ENCODE results near the gene NPNT.

NPNT gene

DNA sequence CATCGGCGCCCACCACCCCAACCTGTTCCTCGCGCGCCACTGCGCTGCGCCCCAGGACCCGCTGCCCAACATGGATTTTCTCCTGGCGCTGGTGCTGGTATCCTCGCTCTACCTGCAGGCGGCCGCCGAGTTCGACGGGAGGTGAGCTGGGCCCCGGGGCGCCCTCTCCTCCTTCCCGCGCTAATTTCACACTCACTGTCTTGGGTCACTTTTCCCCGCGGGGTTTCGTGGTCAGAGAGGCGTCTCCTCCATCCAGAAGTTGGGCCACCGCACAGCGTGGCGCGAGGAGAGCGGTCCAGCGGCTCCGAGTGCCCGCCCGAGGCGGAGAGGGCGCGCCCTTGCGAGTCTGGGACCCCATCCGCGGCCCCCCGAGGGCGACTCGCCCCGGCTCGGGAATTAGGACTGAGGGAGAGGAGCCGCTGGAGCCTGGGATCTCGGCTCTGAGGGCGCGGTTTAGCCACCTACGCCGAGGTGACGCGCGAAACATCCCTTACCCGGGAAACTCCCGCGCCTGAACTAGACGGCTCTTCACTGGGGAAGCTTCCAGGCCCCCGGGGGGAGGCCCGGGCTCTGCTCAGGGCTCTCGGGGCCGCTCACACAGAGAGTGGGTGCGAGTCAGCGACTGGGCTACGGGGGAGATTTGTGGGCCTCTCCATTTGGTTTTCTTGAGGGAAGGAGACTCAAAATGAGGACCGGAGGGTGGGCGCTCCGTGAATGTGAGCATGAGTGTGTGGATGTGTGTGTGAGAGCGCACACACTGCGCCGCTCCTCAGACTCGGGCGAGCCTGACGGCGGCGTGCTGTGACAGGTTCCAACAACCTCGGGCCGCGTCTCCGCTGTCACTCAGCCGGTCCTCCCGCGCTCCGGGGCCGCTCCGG is 551 bp downstream of the NPNT start:
- Histone ChIP-seq H3K4me3 (ENCODE audit: low read depth, low read length) (peak overlapping the region; percentile 75), H3K4me1 (ENCODE audit: control insufficient read depth, insufficient read depth, low read length) (peaks cover 11% of the 10 kb centered on the region), H3K36me3 (ENCODE audit: control insufficient read depth, insufficient read depth, low read length) (no peaks in the 10 kb centered on the region), H3K27me3 (ENCODE audit: control insufficient read depth, insufficient read depth, low read length) (peaks cover 76% of the 10 kb centered on the region), H3K9me3 (ENCODE audit: control insufficient read depth, insufficient read depth, low read length) (no peaks in the 10 kb centered on the region), H3K9ac (ENCODE audit: low read depth, low read length) (peak overlapping the region; percentile 9)

GRCh38 chr4:105896461-105896942 is 1.2 kb downstream of the NPNT start:
- no peaks in the 10 kb centered on the region for H3K9me3 ChIP-seq (ENCODE audit: control insufficient read depth, insufficient read depth, low read length)
- no peak overlapping the region for H3K9ac ChIP-seq (ENCODE audit: low read depth, low read length)
- no peaks in the 10 kb centered on the region for H3K36me3 ChIP-seq (ENCODE audit: control insufficient read depth, insufficient read depth, low read length)
- H3K27me3 ChIP-seq (ENCODE audit: control insufficient read depth, insufficient read depth, low read length), result peaks cover 76% of the 10 kb centered on the region
- peak overlapping the region; percentile 75 for H3K4me3 ChIP-seq (ENCODE audit: low read depth, low read length)
- H3K4me1 ChIP-seq (ENCODE audit: control insufficient read depth, insufficient read depth, low read length), result peaks cover 11% of the 10 kb centered on the region

DNA sequence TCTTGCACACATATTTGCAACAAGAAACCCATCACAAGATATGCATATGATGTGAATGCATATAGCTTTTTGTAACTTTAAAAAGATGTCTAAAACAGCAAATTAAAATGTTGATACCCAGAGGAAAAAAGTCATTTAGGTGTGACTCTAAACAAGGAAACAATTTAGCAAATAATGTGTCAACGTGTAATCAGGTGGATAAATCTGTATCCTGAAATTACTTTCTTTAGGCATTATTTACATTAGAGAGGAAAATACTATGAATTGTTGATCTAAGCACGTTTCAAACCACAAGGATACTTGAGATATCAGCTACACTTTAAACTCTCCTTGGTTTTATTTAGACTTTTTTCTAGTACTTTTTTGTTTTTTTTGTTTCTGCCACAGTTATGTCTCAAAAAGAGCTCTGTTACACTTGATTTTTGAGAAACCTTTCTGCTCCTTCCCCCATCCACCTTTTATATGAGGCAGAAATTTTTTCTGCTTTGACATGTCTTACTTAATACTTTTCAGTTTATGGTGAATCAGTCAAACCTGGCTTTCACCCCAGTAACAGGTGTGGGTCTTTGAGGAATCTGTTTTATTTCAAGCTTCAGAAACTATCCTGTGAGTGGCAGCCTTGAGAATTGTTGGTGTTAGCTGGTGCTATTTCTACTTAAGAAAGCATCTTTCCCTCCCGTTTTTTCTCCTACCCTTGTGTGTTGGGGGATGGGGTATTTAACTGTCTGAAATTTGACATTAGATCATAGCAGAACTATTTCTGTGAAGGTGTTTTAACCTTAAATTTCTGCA is 1.9 kb downstream of the NPNT start:
- H3K4me3 ChIP-seq (ENCODE audit: low read depth, low read length), result no peak overlapping the region
- H3K9ac ChIP-seq (ENCODE audit: low read depth, low read length), result no peak overlapping the region
- H3K36me3 ChIP-seq (ENCODE audit: control insufficient read depth, insufficient read depth, low read length), result no peaks in the 10 kb centered on the region
- peaks cover 70% of the 10 kb centered on the region for H3K27me3 ChIP-seq (ENCODE audit: control insufficient read depth, insufficient read depth, low read length)
- no peaks in the 10 kb centered on the region for H3K9me3 ChIP-seq (ENCODE audit: control insufficient read depth, insufficient read depth, low read length)
- H3K4me1 ChIP-seq (ENCODE audit: control insufficient read depth, insufficient read depth, low read length), result peaks cover 11% of the 10 kb centered on the region

- peaks cover 40% of the 10 kb centered on the region for H3K27me3 ChIP-seq (ENCODE audit: control insufficient read depth, insufficient read depth, low read length)
These were observed 5.3 kb downstream of the NPNT start for GRCh38 chr4:105900541-105900940.

GRCh38 chr4:105902550-105903262 is 7.4 kb downstream of the NPNT start:
- H3K36me3 ChIP-seq (ENCODE audit: control insufficient read depth, insufficient read depth, low read length), result no peaks in the 10 kb centered on the region
- no peak overlapping the region for H3K4me3 ChIP-seq (ENCODE audit: low read depth, low read length)
- H3K27me3 ChIP-seq (ENCODE audit: control insufficient read depth, insufficient read depth, low read length), result peaks cover 18% of the 10 kb centered on the region
- no peak overlapping the region for H3K9ac ChIP-seq (ENCODE audit: low read depth, low read length)
- H3K4me1 ChIP-seq (ENCODE audit: control insufficient read depth, insufficient read depth, low read length), result peaks cover 5% of the 10 kb centered on the region
- H3K9me3 ChIP-seq (ENCODE audit: control insufficient read depth, insufficient read depth, low read length), result no peaks in the 10 kb centered on the region

More at GRCh38 chr4:105900541-105900940, 5.3 kb downstream of the NPNT start:
- no peaks in the 10 kb centered on the region for H3K36me3 ChIP-seq (ENCODE audit: control insufficient read depth, insufficient read depth, low read length)
- no peak overlapping the region for H3K9ac ChIP-seq (ENCODE audit: low read depth, low read length)
- H3K4me3 ChIP-seq (ENCODE audit: low read depth, low read length), result no peak overlapping the region
- H3K4me1 ChIP-seq (ENCODE audit: control insufficient read depth, insufficient read depth, low read length), result peaks cover 11% of the 10 kb centered on the region
- H3K9me3 ChIP-seq (ENCODE audit: control insufficient read depth, insufficient read depth, low read length), result no peaks in the 10 kb centered on the region

- Histone ChIP-seq H3K4me3 (ENCODE audit: low read depth, low read length) (no peak overlapping the region), H3K27me3 (ENCODE audit: control insufficient read depth, insufficient read depth, low read length) (no peaks in the 10 kb centered on the region), H3K9me3 (ENCODE audit: control insufficient read depth, insufficient read depth, low read length) (no peaks in the 10 kb centered on the region), H3K36me3 (ENCODE audit: control insufficient read depth, insufficient read depth, low read length) (no peaks in the 10 kb centered on the region), H3K4me1 (ENCODE audit: control insufficient read depth, insufficient read depth, low read length) (no peaks in the 10 kb centered on the region), H3K9ac (ENCODE audit: low read depth, low read length) (no peak overlapping the region)
These were observed 14.6 kb downstream of the NPNT start for GRCh38 chr4:105909787-105910281.

GRCh38 chr4:105911426-105911825 is 16.2 kb downstream of the NPNT start:
- no peak overlapping the region for H3K4me3 ChIP-seq (ENCODE audit: low read depth, low read length)
- H3K4me1 ChIP-seq (ENCODE audit: control insufficient read depth, insufficient read depth, low read length), result no peaks in the 10 kb centered on the region
- H3K9me3 ChIP-seq (ENCODE audit: control insufficient read depth, insufficient read depth, low read length), result no peaks in the 10 kb centered on the region
- H3K9ac ChIP-seq (ENCODE audit: low read depth, low read length), result no peak overlapping the region
- no peaks in the 10 kb centered on the region for H3K27me3 ChIP-seq (ENCODE audit: control insufficient read depth, insufficient read depth, low read length)
- no peaks in the 10 kb centered on the region for H3K36me3 ChIP-seq (ENCODE audit: control insufficient read depth, insufficient read depth, low read length)

DNA sequence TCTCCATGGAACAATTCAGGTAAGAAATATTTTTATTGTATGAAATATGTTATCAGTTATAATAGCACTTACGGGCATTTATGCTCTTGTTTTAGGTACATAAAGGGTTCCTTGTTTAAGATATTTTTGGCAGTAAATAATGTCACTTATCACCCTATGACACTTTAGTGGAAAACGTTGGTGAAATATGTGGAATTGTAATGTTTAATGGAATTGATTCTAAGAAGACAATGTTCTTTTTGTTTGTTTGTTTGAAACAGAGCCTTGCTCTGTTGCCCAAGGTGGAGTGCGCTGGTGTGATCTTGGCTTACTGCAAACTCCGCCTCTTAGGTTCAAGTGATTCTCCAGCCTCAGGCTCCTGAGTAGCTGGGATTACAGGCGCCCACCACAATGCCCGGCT is 17.4 kb downstream of the NPNT start:
- no peak overlapping the region for H3K4me3 ChIP-seq (ENCODE audit: low read depth, low read length)
- H3K27me3 ChIP-seq (ENCODE audit: control insufficient read depth, insufficient read depth, low read length), result no peaks in the 10 kb centered on the region
- no peaks in the 10 kb centered on the region for H3K9me3 ChIP-seq (ENCODE audit: control insufficient read depth, insufficient read depth, low read length)
- no peaks in the 10 kb centered on the region for H3K4me1 ChIP-seq (ENCODE audit: control insufficient read depth, insufficient read depth, low read length)
- no peak overlapping the region for H3K9ac ChIP-seq (ENCODE audit: low read depth, low read length)
- no peaks in the 10 kb centered on the region for H3K36me3 ChIP-seq (ENCODE audit: control insufficient read depth, insufficient read depth, low read length)

DNA sequence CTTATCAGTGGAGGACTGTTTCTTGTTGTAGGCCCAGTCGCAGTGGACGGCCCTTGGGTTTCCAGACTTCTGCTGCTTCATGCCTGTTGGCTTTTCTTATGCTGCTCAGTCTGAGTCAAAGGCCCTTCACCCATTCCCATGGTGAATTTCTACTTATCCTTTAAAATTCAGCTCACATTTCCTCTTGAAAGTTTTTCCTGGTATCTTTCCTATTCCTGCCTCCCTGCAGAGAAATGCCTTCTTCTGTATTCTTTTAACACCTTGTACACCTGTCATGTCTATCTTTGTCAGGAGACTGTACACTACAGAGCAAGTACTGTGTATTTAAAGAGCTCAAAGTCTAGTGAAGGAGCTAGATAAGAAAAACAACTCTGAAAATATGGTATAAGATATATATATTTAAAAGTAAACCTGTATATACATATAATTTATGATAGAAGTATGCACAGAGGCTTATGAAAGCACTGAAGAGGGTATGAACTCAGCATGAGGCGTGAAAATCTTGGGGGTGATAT is 22.0 kb downstream of the NPNT start:
- H3K27me3 ChIP-seq (ENCODE audit: control insufficient read depth, insufficient read depth, low read length), result no peaks in the 10 kb centered on the region
- H3K4me3 ChIP-seq (ENCODE audit: low read depth, low read length), result no peak overlapping the region
- H3K36me3 ChIP-seq (ENCODE audit: control insufficient read depth, insufficient read depth, low read length), result no peaks in the 10 kb centered on the region
- H3K9me3 ChIP-seq (ENCODE audit: control insufficient read depth, insufficient read depth, low read length), result no peaks in the 10 kb centered on the region
- H3K4me1 ChIP-seq (ENCODE audit: control insufficient read depth, insufficient read depth, low read length), result no peaks in the 10 kb centered on the region
- no peak overlapping the region for H3K9ac ChIP-seq (ENCODE audit: low read depth, low read length)

DNA sequence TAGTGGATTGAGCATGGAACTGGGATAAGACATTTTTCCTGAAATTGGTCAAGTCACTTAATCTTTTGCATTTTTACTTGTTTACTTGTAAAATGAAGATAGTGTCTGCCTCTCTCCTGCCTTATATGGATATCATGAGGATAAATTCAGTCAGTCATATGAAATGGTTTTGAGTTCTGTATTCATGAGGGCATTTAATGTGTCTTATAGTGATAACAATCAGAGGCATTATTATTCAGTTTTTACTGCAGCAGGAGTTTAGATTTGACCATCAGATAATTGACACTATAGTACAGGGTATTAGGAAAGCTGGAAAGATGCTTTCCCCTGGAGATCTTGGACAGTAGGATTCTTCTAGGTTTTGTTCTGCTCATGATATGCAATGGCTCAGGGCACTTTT is 26.0 kb downstream of the NPNT start:
- no peaks in the 10 kb centered on the region for H3K9me3 ChIP-seq (ENCODE audit: control insufficient read depth, insufficient read depth, low read length)
- no peak overlapping the region for H3K4me3 ChIP-seq (ENCODE audit: low read depth, low read length)
- H3K9ac ChIP-seq (ENCODE audit: low read depth, low read length), result no peak overlapping the region
- peaks cover 4% of the 10 kb centered on the region for H3K4me1 ChIP-seq (ENCODE audit: control insufficient read depth, insufficient read depth, low read length)
- no peaks in the 10 kb centered on the region for H3K27me3 ChIP-seq (ENCODE audit: control insufficient read depth, insufficient read depth, low read length)
- no peaks in the 10 kb centered on the region for H3K36me3 ChIP-seq (ENCODE audit: control insufficient read depth, insufficient read depth, low read length)

Measured in iPS-15b (cell line).